Measurements from ENCODE around the gene NCOR1.
A peak's percentile ranks its signal among the peaks of the same experiment; 100 is the strongest.

NCOR1 gene

GRCh38 chr17:16247586-16247984 lies 32.3 kb upstream of the NCOR1 start:
- TF ChIP-seq USF1 (IDR thresholded peaks at IDR 0.05) (no peak), MAX (IDR thresholded peaks at IDR 0.05) (no peak), CREB1 (IDR thresholded peaks at IDR 0.05; ENCODE audit: low read depth) (no peak), YY1 (IDR thresholded peaks at IDR 0.05; ENCODE audit: low read depth) (no peak), CEBPB (IDR thresholded peaks at IDR 0.05) (no peak), EP300 (IDR thresholded peaks at IDR 0.05; ENCODE audit: borderline replicate concordance) (no peak), ZBTB7A (IDR thresholded peaks at IDR 0.05; ENCODE audit: low read depth) (no peak), NFIC (IDR thresholded peaks at IDR 0.05) (no peak), TEAD4 (IDR thresholded peaks at IDR 0.05) (no peak), TCF12 (IDR thresholded peaks at IDR 0.05; ENCODE audit: low read depth) (no peak)

GRCh38 chr17:16243801-16244567 lies 28.6 kb upstream of the NCOR1 start:
- TF ChIP-seq TAF1 (IDR thresholded peaks at IDR 0.05; ENCODE audit: low read depth), result no peak
- TF ChIP-seq FOXM1 (IDR thresholded peaks at IDR 0.05; ENCODE audit: borderline replicate concordance, low read depth), result no peak
- no peak for TF ChIP-seq CEBPB (IDR thresholded peaks at IDR 0.05)
- TF ChIP-seq MAX (IDR thresholded peaks at IDR 0.05), result no peak
- no peak for TF ChIP-seq ZBTB7A (IDR thresholded peaks at IDR 0.05; ENCODE audit: low read depth)

- TF ChIP-seq ZBTB7A (IDR thresholded peaks at IDR 0.05; ENCODE audit: low read depth), result no peak
- 0 out of 2 replicates have a peak, but pooled peaks have one; percentile 6 for TF ChIP-seq CEBPB (IDR thresholded peaks at IDR 0.05)
Measured at GRCh38 chr17:16243385-16243784, 28.1 kb upstream of the NCOR1 start.

- TF ChIP-seq EP300 (IDR thresholded peaks at IDR 0.05; ENCODE audit: borderline replicate concordance) (no peak), NFIC (IDR thresholded peaks at IDR 0.05) (no peak), FOXM1 (IDR thresholded peaks at IDR 0.05; ENCODE audit: borderline replicate concordance, low read depth) (no peak), RAD21 (IDR thresholded peaks at IDR 0.05; ENCODE audit: low read depth) (no peak), MAX (IDR thresholded peaks at IDR 0.05) (no peak), EGR1 (IDR thresholded peaks at IDR 0.05) (no peak), TAF1 (IDR thresholded peaks at IDR 0.05; ENCODE audit: low read depth) (no peak), USF1 (IDR thresholded peaks at IDR 0.05) (no peak), CEBPB (IDR thresholded peaks at IDR 0.05) (no peak), CREB1 (IDR thresholded peaks at IDR 0.05; ENCODE audit: low read depth) (no peak), YY1 (IDR thresholded peaks at IDR 0.05; ENCODE audit: low read depth) (no peak), ZBTB7A (IDR thresholded peaks at IDR 0.05; ENCODE audit: low read depth) (no peak), REST (IDR thresholded peaks at IDR 0.05; ENCODE audit: low read depth) (no peak), TEAD4 (IDR thresholded peaks at IDR 0.05) (no peak), TCF12 (IDR thresholded peaks at IDR 0.05; ENCODE audit: low read depth) (no peak)
Measured at GRCh38 chr17:16241906-16242399, 26.6 kb upstream of the NCOR1 start.

- TF ChIP-seq NFIC (IDR thresholded peaks at IDR 0.05) (no peak), TAF1 (IDR thresholded peaks at IDR 0.05; ENCODE audit: low read depth) (no peak), REST (IDR thresholded peaks at IDR 0.05; ENCODE audit: low read depth) (no peak), EP300 (IDR thresholded peaks at IDR 0.05; ENCODE audit: borderline replicate concordance) (no peak), ZBTB7A (IDR thresholded peaks at IDR 0.05; ENCODE audit: low read depth) (no peak), EGR1 (IDR thresholded peaks at IDR 0.05) (no peak), YY1 (IDR thresholded peaks at IDR 0.05; ENCODE audit: low read depth) (no peak), CEBPB (IDR thresholded peaks at IDR 0.05) (no peak), MAX (IDR thresholded peaks at IDR 0.05) (no peak), TCF12 (IDR thresholded peaks at IDR 0.05; ENCODE audit: low read depth) (no peak), TEAD4 (IDR thresholded peaks at IDR 0.05) (no peak)
Measured at GRCh38 chr17:16239931-16240330, 24.6 kb upstream of the NCOR1 start.

All from Ishikawa (cell line).